H9 (cell line): ENCODE data around the gene TET2. TPM values are rescaled to one million over a fixed set of nuclear protein-coding genes. Genes with fewer than 3 reads are reported as not detected.

Experiments
- DNase-seq: peaks from one replicate; pipeline ENCODE4 v3.0.0-alpha.2; 2017
- H2AFZ ChIP-seq: one replicate; pipeline ENCODE4 v1.6.1; 2013; ENCODE audit warnings: mild to moderate bottlenecking, low read length, control low read depth, moderate library complexity
- H2AK5ac ChIP-seq: 2 replicates; pipeline ENCODE4 v1.6.1; 2013; ENCODE audit warnings: low read length, control low read depth, mixed read lengths; ENCODE audit not compliant: insufficient read length
- H2BK120ac ChIP-seq: one replicate; pipeline ENCODE4 v1.6.1; 2013; ENCODE audit warnings: low read depth, mild to moderate bottlenecking, low read length, control low read depth, inconsistent platforms; ENCODE audit not compliant: poor library complexity, severe bottlenecking
- H2BK12ac ChIP-seq: 2 replicates; pipeline ENCODE4 v1.6.1; 2013; ENCODE audit warnings: low read length, control low read depth, mixed read lengths, low read depth; ENCODE audit not compliant: insufficient read length
- H2BK15ac ChIP-seq: 2 replicates; pipeline ENCODE4 v1.6.1; 2013; ENCODE audit warnings: low read depth, low read length, control low read depth
- H2BK20ac ChIP-seq: one replicate; pipeline ENCODE4 v1.6.1; 2013; ENCODE audit warnings: low read depth, mild to moderate bottlenecking, low read length, control low read depth, inconsistent platforms; ENCODE audit not compliant: poor library complexity, severe bottlenecking
- H2BK5ac ChIP-seq: 2 replicates; pipeline ENCODE4 v1.6.1; 2013; ENCODE audit warnings: low read length, control low read depth, mixed read lengths; ENCODE audit not compliant: insufficient read length
- H3K14ac ChIP-seq: 2 replicates; pipeline ENCODE4 v1.6.1; 2013; ENCODE audit warnings: low read length, control low read depth; ENCODE audit not compliant: insufficient read depth
- H3K18ac ChIP-seq: 2 replicates; pipeline ENCODE4 v1.6.1; 2013; ENCODE audit warnings: low read depth, mild to moderate bottlenecking, mixed read lengths, low read length, control low read depth; ENCODE audit not compliant: insufficient read length
- H3K23ac ChIP-seq: 2 replicates; pipeline ENCODE4 v1.6.1; 2013; ENCODE audit warnings: low read length, control low read depth, mixed read lengths, low read depth; ENCODE audit not compliant: insufficient read length
- H3K23me2 ChIP-seq: 2 replicates; pipeline ENCODE4 v1.6.1; 2013; ENCODE audit warnings: low read depth, mild to moderate bottlenecking, mixed read lengths, low read length, control low read depth; ENCODE audit not compliant: insufficient read length, poor library complexity, severe bottlenecking
- H3K27ac ChIP-seq: 2 replicates; pipeline ENCODE4 v1.5.1; 2013; ENCODE audit warnings: low read length, control low read depth, mixed read lengths, low read depth; ENCODE audit not compliant: insufficient read length
- H3K27me3 ChIP-seq: 2 replicates; pipeline ENCODE4 v1.6.1; 2013; ENCODE audit warnings: low read length, control low read depth, inconsistent platforms; ENCODE audit not compliant: insufficient read depth
- H3K4ac ChIP-seq: 2 replicates; pipeline ENCODE4 v1.6.1; 2013; ENCODE audit warnings: low read depth, mild to moderate bottlenecking, control low read depth, inconsistent platforms, low read length, moderate library complexity
- H3K4me1 ChIP-seq: 2 replicates; pipeline ENCODE4 v1.6.1; 2013; ENCODE audit warnings: low read length, control low read depth, inconsistent platforms; ENCODE audit not compliant: insufficient read depth
- H3K4me2 ChIP-seq: 2 replicates; pipeline ENCODE4 v1.6.1; 2013; ENCODE audit warnings: low read length, control low read depth, mixed read lengths; ENCODE audit not compliant: insufficient read length, insufficient read depth
- H3K56ac ChIP-seq: 2 replicates; pipeline ENCODE4 v1.6.1; 2013; ENCODE audit warnings: low read depth, mild to moderate bottlenecking, mixed read lengths, low read length, control low read depth; ENCODE audit not compliant: insufficient read length
- H3K79me1 ChIP-seq: 2 replicates; pipeline ENCODE4 v1.6.1; 2013; ENCODE audit warnings: low read depth, mild to moderate bottlenecking, moderate library complexity, low read length, control low read depth, inconsistent platforms; ENCODE audit not compliant: insufficient read depth, poor library complexity, severe bottlenecking
- H3K79me2 ChIP-seq: 2 replicates; pipeline ENCODE4 v1.6.1; 2013; ENCODE audit warnings: low read length, control low read depth, inconsistent platforms; ENCODE audit not compliant: insufficient read depth
- H3K9ac ChIP-seq: 2 replicates; pipeline ENCODE4 v1.6.1; 2013; ENCODE audit warnings: low read length, control low read depth, mixed read lengths; ENCODE audit not compliant: insufficient read length; ENCODE audit errors: extremely low read depth
- H3K9me3 ChIP-seq: one replicate; pipeline ENCODE4 v1.6.1; 2013; ENCODE audit warnings: low read depth, low read length, inconsistent platforms; ENCODE audit not compliant: control insufficient read depth
- H3T11ph ChIP-seq: one replicate; pipeline ENCODE4 v1.6.1; 2013; ENCODE audit warnings: mild to moderate bottlenecking, low read length, control low read depth, inconsistent platforms
- H4K20me1 ChIP-seq: one replicate; pipeline ENCODE4 v1.6.1; 2013; ENCODE audit not compliant: control insufficient read depth, insufficient read length, insufficient read depth
- H4K5ac ChIP-seq: 2 replicates; pipeline ENCODE4 v1.6.1; 2013; ENCODE audit warnings: low read depth, mild to moderate bottlenecking, mixed read lengths, low read length, control low read depth; ENCODE audit not compliant: insufficient read length
- H4K8ac ChIP-seq: replicated peaks from 2 replicates; pipeline ENCODE4 v1.6.1; 2013; ENCODE audit warnings: low read length, control low read depth, mixed read lengths, low read depth; ENCODE audit not compliant: insufficient read length
- H4K91ac ChIP-seq: 2 replicates; pipeline ENCODE4 v1.6.1; 2013; ENCODE audit warnings: low read depth, mild to moderate bottlenecking, moderate library complexity, mixed read lengths, low read length, control low read depth; ENCODE audit not compliant: insufficient read length
- H3K27ac Mint-ChIP-seq, 3 experiments: 2 replicates in 2 of 3; 3 replicates in 1 of 3; pipeline ENCODE4 v1.8.0; 2020 to 2021; ENCODE audit warnings: mixed read lengths in 3 of 3, mild to moderate bottlenecking in 1 of 3, moderate library complexity in 1 of 3
- H3K27me3 Mint-ChIP-seq: 2 replicates; pipeline ENCODE4 v1.8.0; 2021; ENCODE audit warnings: low read depth, mild to moderate bottlenecking, moderate library complexity, mixed read lengths
- H3K36me3 Mint-ChIP-seq, 3 experiments: 2 replicates in 2 of 3; 3 replicates in 1 of 3; pipeline ENCODE4 v1.8.0; 2020 to 2021; ENCODE audit warnings: low read depth in 3 of 3, mixed read lengths in 3 of 3; ENCODE audit not compliant: insufficient read depth in 1 of 3
- H3K4me1 Mint-ChIP-seq, 2 experiments: 2 replicates each; pipeline ENCODE4 v1.8.0; 2020; ENCODE audit warnings: mixed read lengths in 2 of 2
- H3K4me3 Mint-ChIP-seq, 2 experiments: 2 replicates in 1 of 2; 3 replicates in 1 of 2; pipeline ENCODE4 v1.8.0; 2020 to 2021; ENCODE audit warnings: mild to moderate bottlenecking in 2 of 2, mixed read lengths in 2 of 2, moderate library complexity in 1 of 2
- H3K9me3 Mint-ChIP-seq, 2 experiments: 2 replicates in 1 of 2; 3 replicates in 1 of 2; pipeline ENCODE4 v1.8.0; 2020; ENCODE audit warnings: mild to moderate bottlenecking in 2 of 2, mixed read lengths in 2 of 2, moderate library complexity in 1 of 2
- WGBS: extraction: QIAGEN DNeasy Blood & Tissue Kit; methylation state at CpG from one replicate; pipeline ENCODE4 v1.1.7; 2013; ENCODE audit warnings: missing lambda C conversion rate, low lambda C conversion rate, mixed read lengths; ENCODE audit not compliant: insufficient read length; ENCODE audit errors: extremely low coverage; 5-methylcytosine and 5-hydroxymethylcytosine counted together
- total RNA-seq: library from RNA; stranded (reverse); gene quantifications from 2 replicates; pipeline ENCODE4 v1.2.1, GENCODE V29; 2021
- TF ChIP-seq, protein P1 (sequence below): fragments of 200-600 bp; sonication (generic); conservative IDR thresholded peaks from 3 replicates; pipeline ENCODE4 v1.8.0; 2021; ENCODE audit warnings: antibody characterized with exemption, mild to moderate bottlenecking

TET2 gene
- total RNA-seq, 1 experiment from 2014 or later: 3.1 TPM

- Mint-ChIP-seq H3K36me3 (no peaks in the 10 kb centered on the region), H3K4me3 (no peak overlapping the region), H3K27me3 (no peaks in the 10 kb centered on the region), H3K9me3 (no peaks in the 10 kb centered on the region), H3K4me1 (no peaks in the 10 kb centered on the region), H3K27ac (no peak overlapping the region)
- Histone ChIP-seq H3K79me2 (no peaks in the 10 kb centered on the region), H4K8ac (no peak overlapping the region), H3K18ac (no peak overlapping the region), H2BK12ac (no peak overlapping the region), H3K56ac (no peak overlapping the region), H3K9ac (no peak overlapping the region), H3K23me2 (no peaks in the 10 kb centered on the region), H3T11ph (no peak overlapping the region), H3K14ac (no peak overlapping the region), H3K4ac (no peak overlapping the region), H3K27me3 (no peaks in the 10 kb centered on the region), H3K79me1 (no peaks in the 10 kb centered on the region), H2AK5ac (no peak overlapping the region), H2BK120ac (no peak overlapping the region), H2BK20ac (no peak overlapping the region), H3K4me1 (no peaks in the 10 kb centered on the region), H2BK5ac (no peak overlapping the region), H3K9me3 (no peaks in the 10 kb centered on the region), H4K20me1 (no peaks in the 10 kb centered on the region), H2BK15ac (no peak overlapping the region), H3K27ac (no peak overlapping the region), H3K23ac (no peak overlapping the region), H4K5ac (no peak overlapping the region), H4K91ac (no peak overlapping the region), H2AFZ (no peak overlapping the region), H3K4me2 (no peak overlapping the region)
- WGBS: no CpG with 5 or more reads among the region's 3 CpGs
- TF ChIP-seq, protein P1, sequence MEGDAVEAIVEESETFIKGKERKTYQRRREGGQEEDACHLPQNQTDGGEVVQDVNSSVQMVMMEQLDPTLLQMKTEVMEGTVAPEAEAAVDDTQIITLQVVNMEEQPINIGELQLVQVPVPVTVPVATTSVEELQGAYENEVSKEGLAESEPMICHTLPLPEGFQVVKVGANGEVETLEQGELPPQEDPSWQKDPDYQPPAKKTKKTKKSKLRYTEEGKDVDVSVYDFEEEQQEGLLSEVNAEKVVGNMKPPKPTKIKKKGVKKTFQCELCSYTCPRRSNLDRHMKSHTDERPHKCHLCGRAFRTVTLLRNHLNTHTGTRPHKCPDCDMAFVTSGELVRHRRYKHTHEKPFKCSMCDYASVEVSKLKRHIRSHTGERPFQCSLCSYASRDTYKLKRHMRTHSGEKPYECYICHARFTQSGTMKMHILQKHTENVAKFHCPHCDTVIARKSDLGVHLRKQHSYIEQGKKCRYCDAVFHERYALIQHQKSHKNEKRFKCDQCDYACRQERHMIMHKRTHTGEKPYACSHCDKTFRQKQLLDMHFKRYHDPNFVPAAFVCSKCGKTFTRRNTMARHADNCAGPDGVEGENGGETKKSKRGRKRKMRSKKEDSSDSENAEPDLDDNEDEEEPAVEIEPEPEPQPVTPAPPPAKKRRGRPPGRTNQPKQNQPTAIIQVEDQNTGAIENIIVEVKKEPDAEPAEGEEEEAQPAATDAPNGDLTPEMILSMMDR: no peak
- no peak for DNase-seq
Observed at GRCh38 chr4:105197777-105198176, 51.1 kb downstream of the TET2 start.
